ENCODE results near the gene RPRD2. TPM values are rescaled to one million over a fixed set of nuclear protein-coding genes. Genes with fewer than 3 reads are reported as not detected.
A peak's percentile ranks its signal among the peaks of the same experiment; 100 is the strongest.

The RPRD2 gene
- total RNA-seq, 4 donors from 2014 or later: 14.5 to 19.9 (median 16.3) TPM

GRCh38 chr1:150477733-150478132 lies 113.8 kb downstream of the RPRD2 start:
- DNase-seq (ENCODE audit: low spot score): no peak
- ATAC-seq (ENCODE audit: low FRiP score): no peak
- no peak for TF ChIP-seq CTCF (IDR thresholded peaks at IDR 0.05)

- no peak for ATAC-seq (ENCODE audit: low FRiP score)
- no peak for DNase-seq (ENCODE audit: low spot score)
- no peak for TF ChIP-seq CTCF (IDR thresholded peaks at IDR 0.05)
Observed at GRCh38 chr1:150479370-150479769, 115.4 kb downstream of the RPRD2 start.

- DNase-seq (ENCODE audit: low spot score) (no peak), ATAC-seq (ENCODE audit: low FRiP score) (no peak)
- no peak for TF ChIP-seq CTCF (IDR thresholded peaks at IDR 0.05)
Observed at GRCh38 chr1:150479927-150480352, 116.0 kb downstream of the RPRD2 start.

GRCh38 chr1:150484431-150484830 lies 120.5 kb downstream of the RPRD2 start:
- ATAC-seq (ENCODE audit: low FRiP score) (no peak), DNase-seq (ENCODE audit: low spot score) (no peak)
- no peak for TF ChIP-seq CTCF (IDR thresholded peaks at IDR 0.05)

- ATAC-seq (ENCODE audit: low FRiP score) (no peak), DNase-seq (ENCODE audit: low spot score) (no peak)
- no peak for TF ChIP-seq CTCF (IDR thresholded peaks at IDR 0.05)
Observed at GRCh38 chr1:150484861-150485260, 120.9 kb downstream of the RPRD2 start.

- DNase-seq (ENCODE audit: low spot score): peak; percentile 95
- ATAC-seq (ENCODE audit: low FRiP score): peak; percentile 100
- TF ChIP-seq CTCF (IDR thresholded peaks at IDR 0.05): no peak
Observed at GRCh38 chr1:150486966-150487762, 123.2 kb downstream of the RPRD2 start, which contains the start of gene TARS2. TARS2 (plus strand) TSS chr1:150487419; CDS start chr1:150487451, 32 bp downstream.

- TF ChIP-seq CTCF (IDR thresholded peaks at IDR 0.05): no peak
- ATAC-seq (ENCODE audit: low FRiP score) (no peak), DNase-seq (ENCODE audit: low spot score) (no peak)
Observed at GRCh38 chr1:150487763-150488115, 123.8 kb downstream of the RPRD2 start.
